Liver (tissue), 9 donors: ENCODE data around the gene AMD1. TPM values are rescaled to one million over a fixed set of nuclear protein-coding genes. Genes with fewer than 3 reads are reported as not detected.

Experiments used
- DNase-seq: peaks from one replicate; pipeline ENCODE4 v3.0.0-alpha.2; 2017; ENCODE audit warnings: low spot score
- H3K27ac ChIP-seq, 2 donors: one replicate each; pipeline ENCODE4 v1.7.0; 2013; ENCODE audit warnings: inconsistent platforms in 2 of 2, low read length in 2 of 2, control low read depth in 1 of 2, low read depth in 1 of 2, mild to moderate bottlenecking in 1 of 2
- H3K27me3 ChIP-seq, 4 donors: one replicate each; pipeline versions ENCODE4 v1.6.1 to v1.7.0; 2013; ENCODE audit warnings: low read length in 3 of 4, inconsistent platforms in 1 of 4, mild to moderate bottlenecking in 1 of 4, moderate library complexity in 1 of 4; ENCODE audit not compliant: control insufficient read depth in 4 of 4, insufficient read depth in 4 of 4
- H3K36me3 ChIP-seq, 4 donors: one replicate each; pipeline versions ENCODE4 v1.6.1 to v1.7.0; 2013; ENCODE audit warnings: low read length in 3 of 4, mild to moderate bottlenecking in 3 of 4, low read depth in 1 of 4, moderate library complexity in 1 of 4; ENCODE audit not compliant: control insufficient read depth in 4 of 4, insufficient read depth in 3 of 4
- H3K4me1 ChIP-seq, 4 donors: one replicate each; pipeline versions ENCODE4 v1.6.1 to v1.7.0; 2013; ENCODE audit warnings: low read length in 3 of 4, mild to moderate bottlenecking in 3 of 4, moderate library complexity in 1 of 4; ENCODE audit not compliant: control insufficient read depth in 4 of 4, insufficient read depth in 4 of 4
- H3K4me3 ChIP-seq, 3 donors: one replicate each; pipeline versions ENCODE4 v1.6.1 to v1.7.0; 2013; ENCODE audit warnings: low read length in 3 of 3, control low read depth in 1 of 3, low read depth in 1 of 3, mild to moderate bottlenecking in 1 of 3
- H3K9ac ChIP-seq, 2 donors: one replicate each; pipeline ENCODE4 v1.7.0; 2013; ENCODE audit warnings: low read length in 2 of 2, mild to moderate bottlenecking in 2 of 2, moderate library complexity in 2 of 2, control low read depth in 1 of 2, low read depth in 1 of 2
- H3K9me3 ChIP-seq, 4 donors: one replicate each; pipeline versions ENCODE4 v1.6.1 to v1.7.0; 2013; ENCODE audit warnings: low read length in 3 of 4; ENCODE audit not compliant: control insufficient read depth in 4 of 4
- ATF3 ChIP-seq: IDR thresholded peaks from 2 replicates; pipeline ENCODE4 v1.6.1; 2016; ENCODE audit warnings: antibody characterized with exemption
- CTCF ChIP-seq: fragments of 150-350 bp; IDR thresholded peaks from 2 replicates; pipeline ENCODE4 v1.5.1; 2017; ENCODE audit warnings: improper control_type of control experiment, low read depth, low read length; ENCODE audit not compliant: missing input control
- EGR1 ChIP-seq, 2 donors: IDR thresholded peaks; 2 replicates each; pipeline ENCODE4 v1.6.1; 2016 to 2018; ENCODE audit warnings: antibody characterized with exemption in 2 of 2, low read depth in 2 of 2
- FOXA1 ChIP-seq: IDR thresholded peaks from 2 replicates; pipeline ENCODE4 v1.6.1; 2016; ENCODE audit warnings: antibody characterized with exemption
- FOXA2 ChIP-seq: IDR thresholded peaks from 2 replicates; pipeline ENCODE4 v1.6.1; 2016; ENCODE audit warnings: antibody characterized with exemption
- GABPA ChIP-seq, 2 donors: IDR thresholded peaks in 1 of 2; conservative IDR thresholded peaks in 1 of 2; 2 replicates each; pipeline ENCODE4 v1.6.1; 2016; ENCODE audit warnings: antibody characterized with exemption in 2 of 2, mild to moderate bottlenecking in 1 of 2, moderate library complexity in 1 of 2
- HNF4A ChIP-seq, 2 donors: conservative IDR thresholded peaks; 2 replicates each; pipeline ENCODE4 v1.6.1; 2016; ENCODE audit warnings: antibody characterized with exemption in 2 of 2, mild to moderate bottlenecking in 2 of 2
- HNF4G ChIP-seq: IDR thresholded peaks from 2 replicates; pipeline ENCODE4 v1.6.1; 2016; ENCODE audit warnings: antibody characterized with exemption
- JUND ChIP-seq, 2 donors: IDR thresholded peaks; 2 replicates each; pipeline ENCODE4 v1.6.1; 2016; ENCODE audit warnings: antibody characterized with exemption in 2 of 2
- MAX ChIP-seq: IDR thresholded peaks from 2 replicates; pipeline ENCODE4 v1.6.1; 2016; ENCODE audit warnings: antibody characterized with exemption
- NR2F2 ChIP-seq: IDR thresholded peaks from 2 replicates; pipeline ENCODE4 v1.6.1; 2016; ENCODE audit warnings: antibody characterized with exemption
- RAD21 ChIP-seq, 2 donors: IDR thresholded peaks; 2 replicates each; pipeline ENCODE4 v1.6.1; 2016; ENCODE audit warnings: antibody characterized with exemption in 2 of 2, mild to moderate bottlenecking in 2 of 2
- REST ChIP-seq: IDR thresholded peaks from 2 replicates; pipeline ENCODE4 v1.6.1; 2016; ENCODE audit warnings: antibody characterized with exemption, mild to moderate bottlenecking
- RXRA ChIP-seq, 2 donors: IDR thresholded peaks; 2 replicates each; pipeline ENCODE4 v1.6.1; 2017 to 2018; ENCODE audit warnings: antibody characterized with exemption in 2 of 2, mild to moderate bottlenecking in 1 of 2
- SP1 ChIP-seq: IDR thresholded peaks from 2 replicates; pipeline ENCODE4 v1.6.1; 2018; ENCODE audit warnings: antibody characterized with exemption, mild to moderate bottlenecking
- TAF1 ChIP-seq: conservative IDR thresholded peaks from 2 replicates; pipeline ENCODE4 v1.6.1; 2016; ENCODE audit warnings: antibody characterized with exemption, mild to moderate bottlenecking
- YY1 ChIP-seq: IDR thresholded peaks from 2 replicates; pipeline ENCODE4 v1.6.1; 2016; ENCODE audit warnings: antibody characterized with exemption, mild to moderate bottlenecking
- ZBTB33 ChIP-seq: IDR thresholded peaks from 2 replicates; pipeline ENCODE4 v1.6.1; 2016; ENCODE audit warnings: antibody characterized with exemption
- WGBS: extraction: QIAGEN DNeasy Blood & Tissue Kit; methylation state at CpG from one replicate; pipeline ENCODE4 v1.1.7; 2013; 5-methylcytosine and 5-hydroxymethylcytosine counted together
- polyA plus RNA-seq, 2 donors: library from polyadenylated mRNA; stranded (reverse) in 1 of 2; unstranded in 1 of 2; fragments of 200-250 nt in 1 of 2; fragments of >200 nt in 1 of 2; fragmentation: Nextera tagmentation in 1 of 2; extraction: Ambion mirVana in 1 of 2; gene quantifications; one replicate each; pipeline versions ENCODE4 v1.2.1 to v1.2.3, GENCODE V29; 2013 to 2015
- total RNA-seq, 2 donors: library from RNA; depleted of rRNA; stranded (reverse); fragments of >200 nt; gene quantifications; one replicate each; pipeline ENCODE4 v1.2.3, GENCODE V29; 2014
- donor health status: healthy.
- donor health status: healthy.
- donor health status: healthy.
- donor health status: healthy.
- donor health status: healthy.

The AMD1 gene
- total RNA-seq (10 to 100 TPM; 45.7 to 46.4 TPM), polyA plus RNA-seq (10 to 100 TPM; 14.5 to 19.6 TPM)

GRCh38 chr6:110873981-110874879 lies at the start of gene AMD1:
Gene AMD1, plus strand, starts transcription at chr6:110874785. Its CDS starts 321 bp downstream, at chr6:110875106.
- H3K27me3 ChIP-seq = no peaks in the 10 kb centered on the region
- peak within 1 kb of the TSS; percentile 79 to 81 for H3K9ac ChIP-seq
- no peaks in the 10 kb centered on the region for H3K36me3 ChIP-seq
- no peaks in the 10 kb centered on the region for H3K9me3 ChIP-seq
- DNase-seq = peak; percentile 94
- peaks cover 5 to 37% (median 13%) of the 10 kb centered on the region in 4 donors for H3K4me1 ChIP-seq
- peak in 1 of 2 donors; percentile 68 for TF ChIP-seq RAD21 (IDR thresholded peaks at IDR 0.05)
- peak in 1 of 2 donors; percentile 44 for TF ChIP-seq JUND (IDR thresholded peaks at IDR 0.05)
- TF ChIP-seq FOXA2 = no peak
- peak; percentile 19 for TF ChIP-seq ZBTB33
- no peak for TF ChIP-seq HNF4A (conservative IDR thresholded peaks at IDR 0.05)
- TF ChIP-seq REST = peak; percentile 97
- peak in 1 of 2 donors; percentile 40 for TF ChIP-seq RXRA (IDR thresholded peaks at IDR 0.05)
- no peak for TF ChIP-seq NR2F2
- TF ChIP-seq EGR1 (IDR thresholded peaks at IDR 0.05; ENCODE audit: low read depth in 2 of 2) = peak; percentile 14 to 22
- TF ChIP-seq MAX = peak; percentile 43
- no peak for TF ChIP-seq ATF3
- peak; percentile 100 for TF ChIP-seq TAF1
- TF ChIP-seq FOXA1 = peak; percentile 11
- no peak for TF ChIP-seq CTCF
- no peak for TF ChIP-seq HNF4G
- peak; percentile 84 for TF ChIP-seq YY1
- TF ChIP-seq SP1 = peak; percentile 73
- TF ChIP-seq GABPA (IDR thresholded peaks at IDR 0.05 in 1 of 2, conservative IDR thresholded peaks at IDR 0.05 in 1 of 2) = peak; percentile 68 to 88
- H3K4me3 ChIP-seq = peak within 1 kb of the TSS; percentile 85 to 96 (median 94)
- H3K27ac ChIP-seq = peak within 1 kb of the TSS; percentile 91 to 93
- WGBS = under 1% methylated on average over 59 of the region's 59 CpGs
